GM19463 (cell line): ENCODE results near the gene MAPK1.
"Not testable (repeated sequence)": the region's sequence is repeated elsewhere in the genome, so short reads cannot be mapped to it uniquely, and the experiment has no call there.

ENCODE experiments used
- ATAC-seq: cut with Tn5 transposase; IDR thresholded peaks from one replicate; pipeline ENCODE4 v1.9.1; 2021; ENCODE audit warnings: mild to moderate bottlenecking, moderate library complexity; ENCODE audit not compliant: unreplicated experiment

Gene MAPK1

GRCh38 chr22:21823740-21824444, 43.6 kb downstream of the MAPK1 start:
- ATAC-seq, result no peak

GRCh38 chr22:21819183-21819770, 48.2 kb downstream of the MAPK1 start:
- ATAC-seq, result no peak

- no peak for ATAC-seq
Measured at GRCh38 chr22:21818487-21819182, 48.8 kb downstream of the MAPK1 start.

GRCh38 chr22:21817497-21817853, 50.0 kb downstream of the MAPK1 start:
- ATAC-seq, result not testable (repeated sequence)

GRCh38 chr22:21816787-21817496, 50.5 kb downstream of the MAPK1 start:
- no peak for ATAC-seq

GRCh38 chr22:21816472-21816786, 51.0 kb downstream of the MAPK1 start:
- ATAC-seq, result no peak

- ATAC-seq, result no peak
Measured at GRCh38 chr22:21815958-21816357, 51.5 kb downstream of the MAPK1 start.

- no peak for ATAC-seq
Measured at GRCh38 chr22:21815357-21815756, 52.1 kb downstream of the MAPK1 start.

GRCh38 chr22:21811982-21812381, 55.5 kb downstream of the MAPK1 start:
- no peak for ATAC-seq

- ATAC-seq, result no peak
Measured at GRCh38 chr22:21807544-21808529, 59.6 kb downstream of the MAPK1 start.

- ATAC-seq, result not testable (repeated sequence)
Measured at GRCh38 chr22:21805325-21805724, 62.1 kb downstream of the MAPK1 start.

GRCh38 chr22:21803811-21804249, 63.6 kb downstream of the MAPK1 start:
- ATAC-seq, result no peak

- no peak for ATAC-seq
Measured at GRCh38 chr22:21802673-21803072, 64.8 kb downstream of the MAPK1 start.

- no peak for ATAC-seq
Measured at GRCh38 chr22:21802056-21802455, 65.4 kb downstream of the MAPK1 start.

- ATAC-seq, result not testable (repeated sequence)
Measured at GRCh38 chr22:21801304-21801644, 66.2 kb downstream of the MAPK1 start.

- ATAC-seq, result no peak
Measured at GRCh38 chr22:21800552-21801303, 66.7 kb downstream of the MAPK1 start.

GRCh38 chr22:21797444-21798221, 69.8 kb downstream of the MAPK1 start:
- no peak for ATAC-seq

GRCh38 chr22:21796863-21797262, 70.6 kb downstream of the MAPK1 start:
- no peak for ATAC-seq

- ATAC-seq, result no peak
Measured at GRCh38 chr22:21796231-21796630, 71.2 kb downstream of the MAPK1 start.
